HG03439 (cell line): ENCODE results near the gene MAN1A1.

Experiments used
- ATAC-seq: cut with Tn5 transposase; IDR thresholded peaks from one replicate; pipeline ENCODE4 v1.9.1; 2021; ENCODE audit warnings: mild to moderate bottlenecking, moderate library complexity; ENCODE audit not compliant: unreplicated experiment

The MAN1A1 gene

GRCh38 chr6:119240257-119241110 is 109.1 kb downstream of the MAN1A1 start:
- ATAC-seq: no peak

GRCh38 chr6:119237177-119237715 is 112.3 kb downstream of the MAN1A1 start:
- ATAC-seq: no peak

- ATAC-seq: no peak
These were observed 114.6 kb downstream of the MAN1A1 start for GRCh38 chr6:119234941-119235340.

- ATAC-seq: no peak
These were observed 115.1 kb downstream of the MAN1A1 start for GRCh38 chr6:119234457-119234856.

GRCh38 chr6:119233312-119233984 is 116.1 kb downstream of the MAN1A1 start:
- ATAC-seq: no peak

GRCh38 chr6:119231394-119231793 is 118.2 kb downstream of the MAN1A1 start:
- no peak for ATAC-seq

- ATAC-seq: no peak
These were observed 119.4 kb downstream of the MAN1A1 start for GRCh38 chr6:119230160-119230559.

- no peak for ATAC-seq
These were observed 122.2 kb downstream of the MAN1A1 start for GRCh38 chr6:119227377-119227776.

GRCh38 chr6:119226089-119226488 is 123.5 kb downstream of the MAN1A1 start:
- no peak for ATAC-seq

GRCh38 chr6:119224095-119224701 is 125.4 kb downstream of the MAN1A1 start:
- ATAC-seq: no peak

GRCh38 chr6:119220452-119220851 is 129.1 kb downstream of the MAN1A1 start:
- ATAC-seq: no peak

GRCh38 chr6:119218548-119218947 is 131.0 kb downstream of the MAN1A1 start:
- ATAC-seq: no peak

- no peak for ATAC-seq
These were observed 133.5 kb downstream of the MAN1A1 start for GRCh38 chr6:119215885-119216590.

- ATAC-seq: no peak
These were observed 134.3 kb downstream of the MAN1A1 start for GRCh38 chr6:119215309-119215708.

GRCh38 chr6:119210596-119210995 is 139.0 kb downstream of the MAN1A1 start:
- ATAC-seq: no peak

GRCh38 chr6:119209452-119210205 is 139.9 kb downstream of the MAN1A1 start:
- ATAC-seq: peak; percentile 57

GRCh38 chr6:119207971-119208725 is 141.4 kb downstream of the MAN1A1 start:
- ATAC-seq: no peak

- no peak for ATAC-seq
These were observed 142.2 kb downstream of the MAN1A1 start for GRCh38 chr6:119207327-119207726.

GRCh38 chr6:119205911-119206618 is 143.5 kb downstream of the MAN1A1 start:
- no peak for ATAC-seq
